Effector CD8-positive, alpha-beta T cell (primary cell): ENCODE data around the gene SERPINA10.
"Not testable (repeated sequence)": the region's sequence is repeated elsewhere in the genome, so short reads cannot be mapped to it uniquely, and the experiment has no call there.

ENCODE experiments used
- DNase-seq: peaks from one replicate; lab custom pipeline; 2025; lab: John Stamatoyannopoulos, UW

The SERPINA10 gene

GRCh38 chr14:94313991-94314655, 21.1 kb upstream of the SERPINA10 start:
- no peak for DNase-seq

GRCh38 chr14:94312481-94313246, 19.6 kb upstream of the SERPINA10 start:
- no peak for DNase-seq

GRCh38 chr14:94310248-94310647, 17.2 kb upstream of the SERPINA10 start:
- DNase-seq, result no peak

- DNase-seq, result no peak
Measured at GRCh38 chr14:94309721-94310120, 16.7 kb upstream of the SERPINA10 start.

- DNase-seq, result no peak
Measured at GRCh38 chr14:94307410-94307992, 14.4 kb upstream of the SERPINA10 start.

- no peak for DNase-seq
Measured at GRCh38 chr14:94306047-94306978, 13.2 kb upstream of the SERPINA10 start.

- no peak for DNase-seq
Measured at GRCh38 chr14:94305620-94306019, 12.6 kb upstream of the SERPINA10 start.

GRCh38 chr14:94304243-94304642, 11.2 kb upstream of the SERPINA10 start:
- DNase-seq, result no peak

- no peak for DNase-seq
Measured at GRCh38 chr14:94303111-94303510, 10.0 kb upstream of the SERPINA10 start.

- DNase-seq, result no peak
Measured at GRCh38 chr14:94298130-94298529, 5.1 kb upstream of the SERPINA10 start.

- not testable (repeated sequence) for DNase-seq
Measured at GRCh38 chr14:94296181-94296545, 3.1 kb upstream of the SERPINA10 start.

- no peak for DNase-seq
Measured at GRCh38 chr14:94295360-94296180, 2.5 kb upstream of the SERPINA10 start.

- no peak for DNase-seq
Measured at GRCh38 chr14:94293578-94293924, 483 bp upstream of the SERPINA10 start.

GRCh38 chr14:94292526-94292871, 569 bp downstream of the SERPINA10 start:
- no peak for DNase-seq

- no peak for DNase-seq
Measured at GRCh38 chr14:94291906-94292525, 1.1 kb downstream of the SERPINA10 start.

GRCh38 chr14:94291159-94291905, 1.7 kb downstream of the SERPINA10 start:
- DNase-seq, result no peak

GRCh38 chr14:94290197-94290596, 2.9 kb downstream of the SERPINA10 start:
- DNase-seq, result no peak

- no peak for DNase-seq
Measured at GRCh38 chr14:94288610-94289465, 4.2 kb downstream of the SERPINA10 start.

- DNase-seq, result no peak
Measured at GRCh38 chr14:94285158-94285557, 7.9 kb downstream of the SERPINA10 start.
